ENCODE measurements around the gene NBR1. TPM values are rescaled to one million over a fixed set of nuclear protein-coding genes. Genes with fewer than 3 reads are reported as not detected.

NBR1 gene
- total RNA-seq (2014; rRNA removed; shearing (Covaris generic)) (32.3 and 36.8 TPM in 2 replicates), polyA plus RNA-seq (2016; fragmentation: Nextera tagmentation; extraction: Ambion mirVana) (10.1 and 12.6 TPM in 2 replicates)
- long read RNA-seq, partial matches to known transcripts: 3 of 8 reads
- long read RNA-seq, other reads (novel, unspliced or antisense): 5 of 8 reads

DNA sequence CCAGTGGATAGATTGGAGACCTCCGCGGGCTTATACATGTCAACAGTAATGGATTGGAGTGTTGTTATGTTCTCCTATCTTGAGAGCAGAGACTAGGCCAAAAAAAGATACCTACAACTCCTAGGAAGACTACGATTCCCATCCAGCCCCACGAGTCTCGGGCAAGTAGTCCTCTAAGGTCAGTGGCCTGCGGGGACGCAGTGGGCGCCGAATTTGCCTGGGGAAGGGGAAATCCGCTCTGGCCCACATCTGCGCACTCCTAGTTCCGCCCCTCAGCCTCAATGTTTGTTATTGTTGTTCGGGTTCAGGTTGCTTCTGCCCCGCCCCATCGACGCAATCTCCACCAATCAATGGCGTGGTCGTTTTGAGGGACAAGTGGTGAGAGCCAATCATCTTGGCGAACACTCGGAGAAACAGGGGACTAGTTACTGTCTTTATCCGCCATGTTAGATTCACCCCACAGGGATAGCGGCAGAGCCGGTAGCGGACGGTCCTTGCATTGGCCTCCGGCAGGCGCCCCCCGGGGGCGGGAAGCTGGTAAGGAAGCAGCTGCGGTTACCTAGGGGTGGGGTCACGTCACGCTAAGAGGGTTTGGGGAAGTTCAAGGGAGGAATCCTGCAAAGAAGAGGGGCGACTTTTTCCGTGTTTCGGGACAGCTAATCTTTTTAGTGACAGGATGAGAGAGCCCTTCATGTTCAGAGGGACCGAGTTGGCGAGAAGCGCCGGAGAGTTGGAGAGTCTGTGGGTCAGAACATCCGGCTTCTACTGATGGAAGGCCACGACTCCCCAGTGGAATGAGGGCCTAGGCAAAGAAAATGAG is at the start of gene NBR1:
Gene NBR1 (plus strand): TSS at position 449 of the 820 bp plus-strand sequence. CDS start 4,586 bp downstream, outside the sequence.
- H3K4me3 ChIP-seq: peak within 1 kb of the TSS; percentile 60
- H3K27ac Mint-ChIP-seq: no peak within 1 kb of the TSS

More for the DNA sequence above, at the start of gene NBR1:
- Histone ChIP-seq H2AFZ (0 out of 2 replicates have a peak within 1 kb of the TSS, but pooled peaks have one; percentile 2), H3K4me2 (peak within 1 kb of the TSS; percentile 82), H3K9me2 (ENCODE audit: insufficient read depth) (no peaks in the 10 kb centered on the region), H3F3A (replicated peaks; ENCODE audit: low read depth) (no peaks in the 10 kb centered on the region; the same call in 1 of the 2 replicates), H4K20me1 (replicated peaks; ENCODE audit: insufficient read depth) (no peaks in the 10 kb centered on the region), H3K79me2 (replicated peaks; ENCODE audit: insufficient read depth) (peaks cover 28% of the 10 kb centered on the region), H3K27me3 (ENCODE audit: insufficient read depth) (no peaks in the 10 kb centered on the region), H3K36me3 (ENCODE audit: insufficient read depth) (no peaks in the 10 kb centered on the region), H3K27ac (ENCODE audit: low read depth) (peak within 1 kb of the TSS; percentile 89), H3K4me1 (ENCODE audit: insufficient read depth) (no peaks in the 10 kb centered on the region; the same call in 1 of the 2 replicates)
- Mint-ChIP-seq H3K27me3 (ENCODE audit: insufficient read depth, low read depth, poor library complexity) (peaks cover 2% of the 10 kb centered on the region), H3K4me1 (peaks cover 11% of the 10 kb centered on the region; the same call in 2 of the 3 replicates), H3K36me3 (ENCODE audit: low read depth) (peaks cover 4% of the 10 kb centered on the region; the same call in 1 of the 3 replicates), H3K9me3 (no peaks in the 10 kb centered on the region), H3K4me3 (no peak within 1 kb of the TSS)
- ATAC-seq (peak; percentile 83), DNase-seq (ENCODE audit: low spot score) (peak; percentile 99)
- TF ChIP-seq CREB1 (CRISPR knock-in tag; IDR thresholded peaks at IDR 0.05; ENCODE audit: low read depth) (peak; percentile 54), CTCF (conservative IDR thresholded peaks at IDR 0.05; ENCODE audit: low read depth in 2 of 2) (peak; percentile 28 to 48), POLR2AphosphoS5 (IDR thresholded peaks at IDR 0.05; ENCODE audit: low read depth) (peak; percentile 65), ZNF462 (CRISPR knock-in tag; IDR thresholded peaks at IDR 0.05) (no peak)

All from GM23338 (cell line).